Fibroblast of lung (primary cell): ENCODE measurements around the gene MAL.

Experiments
- CTCF ChIP-seq, 2 donors: IDR thresholded peaks in 1 of 2; conservative IDR thresholded peaks in 1 of 2; 1 replicate in 1 of 2; 2 replicates in 1 of 2; pipeline ENCODE4 v1.5.1; 2011 to 2012; ENCODE audit warnings: low read length in 2 of 2, control low read depth in 1 of 2, inconsistent platforms in 1 of 2, low read depth in 1 of 2, mild to moderate bottlenecking in 1 of 2
- EZH2 ChIP-seq: IDR thresholded peaks from 2 replicates; pipeline ENCODE4 v1.5.1; 2012; ENCODE audit warnings: low read length, control low read depth, mild to moderate bottlenecking; ENCODE audit errors: missing control alignments

- TF ChIP-seq CTCF (conservative IDR thresholded peaks at IDR 0.05 in 1 of 2, IDR thresholded peaks at IDR 0.05 in 1 of 2; ENCODE audit: low read depth in 1 of 2, low read length in 2 of 2) (no peak), EZH2 (no peak)
These were observed 24.4 kb upstream of the MAL start for GRCh38 chr2:95001051-95001562.
